ENCODE results near the gene MED1.
"Not testable (repeated sequence)": the region's sequence is repeated elsewhere in the genome, so short reads cannot be mapped to it uniquely, and the experiment has no call there.

The MED1 gene

DNA sequence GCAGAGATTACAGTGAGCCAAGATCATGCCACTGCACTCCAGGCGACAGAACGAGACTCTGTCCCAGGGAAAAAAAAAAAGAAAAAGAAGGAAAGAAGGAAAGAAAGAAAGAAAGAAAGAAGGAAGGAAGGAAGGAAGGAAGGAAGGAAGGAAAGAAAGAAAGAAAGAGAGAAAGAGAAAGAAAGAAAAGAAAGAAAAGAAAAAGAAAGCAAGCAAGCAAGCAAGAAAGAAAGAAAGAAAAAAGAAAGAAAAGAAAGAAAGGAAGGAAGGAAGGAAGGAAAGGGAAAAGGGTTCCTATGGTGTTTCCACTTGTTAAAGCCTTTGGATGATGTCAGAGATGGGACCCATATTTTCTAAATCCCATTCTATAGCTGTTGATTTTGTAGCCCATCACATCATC lies 11.2 kb downstream of the MED1 start:
- not testable (repeated sequence) for DNase-seq (ENCODE audit: low read depth)

DNA sequence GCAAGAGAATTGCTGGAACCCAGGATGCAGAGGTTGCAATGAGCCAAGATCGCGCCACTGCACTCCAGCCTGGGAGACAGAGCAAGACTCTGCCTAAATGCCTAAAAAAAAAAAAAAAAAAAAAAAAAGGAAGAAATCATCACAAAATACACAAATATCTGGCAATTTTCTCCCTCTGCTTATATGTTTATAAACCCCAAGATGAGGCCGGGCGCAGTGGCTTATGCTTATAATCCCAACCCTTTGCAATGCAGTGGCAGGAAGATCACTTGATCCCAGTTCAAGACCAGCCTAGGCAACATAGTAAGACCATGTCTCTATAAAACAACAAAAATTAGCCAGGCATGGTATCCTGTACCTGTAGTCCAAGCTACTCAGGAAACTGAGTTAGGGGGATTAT lies 21.5 kb downstream of the MED1 start:
- no peak for DNase-seq (ENCODE audit: low read depth)

DNA sequence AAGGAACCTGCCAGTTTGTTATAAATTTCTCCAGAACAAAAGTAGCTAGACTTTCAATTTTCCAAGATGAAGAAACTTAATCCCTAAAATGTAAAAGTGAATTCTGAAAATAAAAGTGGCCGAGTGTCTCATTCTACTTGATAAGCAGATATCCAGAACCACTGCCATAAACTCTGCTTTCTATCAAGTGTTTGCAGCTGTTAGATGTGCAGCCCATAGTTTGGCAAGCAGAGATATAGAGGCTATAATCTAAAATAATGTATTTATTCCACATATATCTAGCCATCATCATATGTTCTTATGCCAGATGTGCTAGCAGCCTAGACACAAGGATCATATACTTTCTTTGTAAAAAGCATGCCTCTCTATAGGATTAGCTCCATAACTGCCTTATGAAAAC lies 34.9 kb downstream of the MED1 start:
- no peak for DNase-seq (ENCODE audit: low read depth)

DNA sequence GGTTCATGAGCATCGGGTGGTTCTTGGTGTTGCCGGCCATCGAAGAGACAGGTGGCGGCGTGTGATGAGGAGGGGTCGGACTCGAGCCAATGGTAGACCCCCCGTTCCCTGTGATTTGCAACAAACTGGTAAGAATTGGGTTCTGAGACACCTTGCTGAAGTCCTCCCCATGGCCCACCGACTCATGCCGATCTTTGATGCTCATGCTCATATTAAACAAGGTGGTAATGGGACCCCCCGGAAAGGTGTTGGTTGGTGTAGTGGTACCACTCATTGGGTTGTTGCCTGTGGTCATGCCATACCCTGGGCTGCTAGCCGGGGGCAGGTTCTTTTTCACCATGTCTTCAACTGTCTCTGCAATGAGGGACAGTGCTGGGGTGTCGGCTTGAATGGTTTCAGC lies 40.8 kb downstream of the MED1 start:
- DNase-seq (ENCODE audit: low read depth), result no peak

DNA sequence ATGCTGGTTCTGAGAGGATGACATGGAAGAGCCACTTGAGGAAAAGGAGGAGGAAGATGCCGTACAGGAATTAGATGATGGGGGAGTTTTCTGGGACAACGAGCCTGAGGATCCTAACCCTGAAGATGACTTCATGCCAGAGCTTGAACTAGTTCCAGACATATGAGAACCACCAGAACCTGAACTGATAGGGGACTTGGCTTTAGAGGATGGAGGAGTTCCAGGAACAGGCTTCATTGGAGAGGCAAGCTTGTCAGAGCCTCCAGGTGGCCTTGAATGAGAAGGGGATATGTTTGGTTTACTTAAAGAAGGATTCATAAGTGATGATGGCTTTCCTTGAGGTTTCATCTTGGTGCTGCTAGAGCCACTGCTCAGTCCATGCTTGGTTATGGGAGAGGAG lies 42.7 kb downstream of the MED1 start:
- no peak for DNase-seq (ENCODE audit: low read depth)

DNA sequence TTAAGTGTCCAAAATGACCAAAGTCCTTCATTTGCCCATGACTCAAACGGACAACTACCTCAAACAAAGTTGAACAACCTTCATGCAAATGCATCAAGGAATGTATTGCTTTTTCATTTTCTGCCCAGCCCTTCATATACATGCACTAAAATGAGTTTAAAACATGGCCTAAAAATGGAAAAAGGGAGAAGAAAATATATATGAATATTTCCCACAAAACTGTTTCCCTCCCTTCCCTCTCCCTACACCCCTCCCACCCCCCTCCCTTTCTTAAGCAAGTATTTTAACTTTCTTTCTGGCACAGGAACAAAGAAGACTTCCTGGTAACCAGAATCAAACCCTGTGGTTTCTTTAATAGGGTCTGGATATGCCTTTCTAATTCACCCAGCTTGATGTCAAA lies 44.1 kb downstream of the MED1 start:
- DNase-seq (ENCODE audit: low read depth), result no peak

DNA sequence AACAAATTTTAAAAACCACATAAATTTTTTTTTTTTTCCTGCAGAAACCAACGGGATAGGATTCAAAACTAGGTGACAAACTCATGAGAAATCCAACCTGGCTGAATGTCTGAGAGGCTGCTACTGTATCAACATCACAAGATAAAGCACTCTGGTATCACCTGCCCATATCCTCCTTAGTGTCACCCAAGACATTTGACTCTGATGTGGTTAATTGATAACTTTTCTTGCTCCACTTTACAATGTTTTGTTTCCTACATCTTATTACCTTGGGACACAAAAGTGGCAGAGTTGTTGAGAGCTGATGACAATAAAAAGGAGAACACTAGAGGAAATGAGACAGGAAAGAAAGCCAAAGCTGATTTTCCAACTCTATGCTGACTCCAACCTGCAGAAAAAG lies 45.6 kb downstream of the MED1 start:
- DNase-seq (ENCODE audit: low read depth), result no peak

DNA sequence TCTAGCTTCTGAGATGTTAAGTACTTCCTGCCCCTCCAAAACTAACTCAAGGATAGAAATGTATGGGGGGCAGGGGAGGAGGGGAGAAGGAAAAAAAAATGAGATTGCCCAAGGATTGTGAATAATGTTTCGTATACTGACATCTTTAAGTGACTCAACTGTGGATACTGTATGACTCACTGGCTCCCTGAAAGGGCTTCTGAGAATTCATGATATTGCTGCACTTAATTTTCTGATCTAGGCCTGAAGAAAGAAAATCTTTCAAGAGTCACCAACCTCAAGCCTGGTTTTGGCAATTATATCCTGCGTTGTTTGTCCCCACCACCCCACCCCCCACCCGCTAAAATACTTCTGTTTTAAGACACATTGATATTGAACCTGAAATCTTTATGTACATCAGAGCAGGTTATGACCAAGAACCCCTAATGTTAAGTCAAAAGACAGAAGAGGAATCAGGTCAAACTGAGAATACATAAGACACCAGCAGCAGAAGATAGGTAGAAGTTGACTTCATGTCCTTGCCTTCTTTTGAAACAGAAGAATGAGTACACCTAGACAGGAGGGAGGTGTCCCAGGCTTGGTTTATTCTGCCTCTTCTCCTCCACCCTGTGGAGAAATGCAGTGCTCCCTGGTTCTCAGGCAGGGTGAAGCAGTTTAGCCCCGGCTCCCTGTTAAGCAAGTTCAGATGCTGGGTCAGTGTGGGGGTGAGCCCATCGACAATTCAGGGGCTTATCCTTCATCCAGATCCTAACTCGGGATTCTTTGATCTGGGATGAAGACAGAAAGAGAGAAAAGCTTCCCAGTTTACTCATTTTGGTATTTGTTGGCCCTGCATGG lies 46.3 kb downstream of the MED1 start:
- DNase-seq (ENCODE audit: low read depth), result no peak

DNA sequence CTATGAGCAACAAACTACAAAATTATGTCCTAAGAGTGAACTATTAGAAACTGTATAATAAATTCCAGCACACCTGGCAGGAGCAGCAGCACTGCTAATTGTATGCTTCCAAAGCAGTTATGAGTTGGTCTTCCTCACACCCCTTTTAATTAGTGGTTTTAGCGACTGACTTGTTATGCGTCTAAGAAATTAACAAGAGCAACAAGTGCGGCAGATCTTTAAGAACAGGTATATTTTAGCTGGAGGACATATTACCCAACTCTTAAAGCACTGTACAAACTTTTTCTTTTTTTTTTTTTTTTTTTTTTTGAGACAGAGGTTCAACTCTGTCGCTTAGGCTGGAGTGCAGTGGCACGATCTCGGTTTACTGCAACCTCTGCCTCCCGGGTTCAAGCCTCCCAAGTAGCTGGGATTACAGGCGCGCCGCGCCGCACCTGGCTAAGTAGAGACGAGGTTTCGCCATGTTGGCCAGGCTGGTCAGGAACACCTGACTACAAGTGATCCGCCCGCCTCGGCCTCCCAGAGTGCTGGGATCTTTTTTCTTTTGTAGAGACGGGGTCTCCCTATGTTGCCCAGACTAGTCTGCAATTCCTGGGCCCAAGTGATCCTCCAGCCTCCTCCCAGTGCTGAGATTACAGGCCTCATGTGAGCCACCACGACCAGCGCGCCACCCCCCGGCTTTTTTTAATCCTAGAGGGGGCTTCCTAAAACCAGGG lies 48.0 kb downstream of the MED1 start:
- no peak for DNase-seq (ENCODE audit: low read depth)

DNA sequence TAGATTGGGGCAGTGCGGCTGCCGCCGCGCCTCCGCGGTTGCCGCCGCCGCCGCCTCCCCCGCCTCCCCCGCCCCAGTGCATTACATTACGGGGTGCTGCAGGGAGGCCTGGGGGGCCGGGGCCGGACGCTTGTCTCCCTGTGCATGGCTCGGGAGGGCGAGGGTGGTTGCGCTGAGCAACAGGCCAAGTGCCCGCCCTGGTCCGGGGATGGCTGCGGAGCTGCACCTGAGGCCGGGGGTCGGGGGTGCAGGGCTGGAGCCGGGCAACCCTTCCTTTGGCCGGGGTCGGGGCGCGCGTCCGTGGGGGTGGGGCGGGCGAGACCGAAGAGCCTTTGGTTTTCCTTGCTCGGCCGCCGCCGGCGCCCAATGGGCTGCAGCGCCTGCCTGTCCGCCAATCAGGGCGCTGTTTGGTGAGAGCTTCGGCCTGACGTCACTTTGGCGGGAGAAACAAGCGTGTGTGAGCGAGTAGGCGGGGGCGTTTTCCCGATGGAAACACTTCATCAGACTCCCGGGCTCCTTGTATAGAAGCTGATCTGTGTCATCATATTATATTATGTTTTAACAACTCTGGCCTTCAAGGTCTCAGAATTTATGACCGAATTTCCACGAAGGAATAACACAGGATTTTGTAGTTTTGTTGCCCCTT lies 48.7 kb downstream of the MED1 start:
- DNase-seq (ENCODE audit: low read depth), result peak; percentile 74

DNA sequence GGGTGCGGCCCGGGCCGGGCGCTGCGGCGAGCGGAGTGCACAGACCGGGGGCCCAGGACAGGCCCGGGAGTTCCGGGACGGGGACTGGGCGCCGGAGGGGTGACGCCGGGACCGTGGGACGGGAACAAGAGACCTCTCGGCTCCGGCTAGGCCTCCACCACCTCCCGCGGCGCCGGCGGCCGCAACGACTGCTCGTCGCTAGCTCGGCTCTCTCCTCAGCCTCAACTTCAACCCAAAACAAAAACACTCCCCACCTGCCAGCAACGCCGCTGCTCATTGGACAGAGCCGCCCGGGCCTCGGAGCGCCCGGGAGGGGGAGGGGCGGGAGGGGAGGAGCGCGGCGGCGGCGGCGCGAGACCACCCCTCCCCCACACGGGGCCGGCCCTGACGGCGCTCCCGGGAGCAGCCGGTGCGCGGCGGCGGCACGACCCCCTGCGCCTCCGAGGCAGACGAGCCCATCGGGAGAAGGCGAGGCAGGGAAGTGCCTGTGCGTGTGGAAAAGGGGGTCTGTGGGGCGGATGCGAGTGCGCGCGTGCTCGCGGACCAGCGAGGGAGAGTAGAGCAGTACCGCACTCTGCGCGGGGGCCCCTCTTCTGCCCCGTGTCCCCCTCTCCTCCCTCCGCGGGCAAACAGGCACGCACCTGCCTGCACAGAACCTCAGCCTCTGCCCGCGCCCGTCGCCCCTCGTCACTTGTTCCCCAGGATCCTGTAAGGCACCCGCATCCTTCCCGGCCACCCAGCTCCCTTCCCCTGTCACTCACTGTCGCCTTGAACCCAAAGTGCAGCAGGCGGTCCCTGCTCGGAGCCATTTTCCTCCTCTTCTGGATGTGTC lies 49.4 kb downstream of the MED1 start, which contains the start of gene FBXL20:
FBXL20 (minus strand) TSS at position 215 of the 832 bp plus-strand sequence. CDS start 224 bp downstream, outside the sequence.
- peak; percentile 90 for DNase-seq (ENCODE audit: low read depth)

DNA sequence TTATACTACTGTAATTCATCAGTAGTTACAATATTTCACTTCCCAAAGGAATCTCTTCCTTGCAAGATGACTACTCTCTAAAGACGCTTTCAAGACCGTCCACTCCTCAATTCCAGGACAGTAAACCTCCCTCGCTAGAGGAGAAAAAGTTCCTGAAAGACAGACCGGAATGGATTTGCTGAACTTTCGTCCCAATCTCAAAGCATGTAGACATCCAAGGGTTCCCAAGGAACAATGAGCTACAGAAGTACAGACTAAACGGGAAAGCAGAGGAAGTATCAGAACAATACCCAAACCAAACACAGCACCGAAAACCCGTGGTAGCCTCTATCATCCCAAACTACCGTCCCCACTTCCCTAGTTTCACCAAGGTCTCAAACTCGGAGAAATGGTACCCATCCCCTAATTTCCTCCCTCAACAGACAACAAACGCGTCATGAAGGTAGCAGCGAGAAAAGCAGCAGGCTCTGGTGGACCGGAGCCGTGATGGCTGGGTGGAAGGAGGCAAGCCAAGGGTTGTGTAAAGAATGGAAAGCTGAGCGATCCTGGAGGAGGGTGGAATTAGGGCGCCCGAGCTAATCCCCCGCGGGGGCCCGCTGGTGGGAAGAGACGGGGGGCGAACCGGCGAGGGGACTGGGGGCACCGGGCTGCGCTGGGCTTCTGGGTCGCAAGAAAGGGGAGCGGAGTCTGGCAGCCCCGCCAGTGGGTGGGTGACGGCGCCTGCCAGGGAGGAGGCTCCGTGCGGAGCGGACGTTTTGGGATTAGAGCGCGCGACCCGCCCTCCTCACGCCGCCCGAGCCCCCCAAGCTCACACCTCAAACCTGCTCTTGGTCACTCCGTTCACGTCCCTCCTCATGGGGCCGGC lies 50.3 kb downstream of the MED1 start:
- DNase-seq (ENCODE audit: low read depth), result no peak

DNA sequence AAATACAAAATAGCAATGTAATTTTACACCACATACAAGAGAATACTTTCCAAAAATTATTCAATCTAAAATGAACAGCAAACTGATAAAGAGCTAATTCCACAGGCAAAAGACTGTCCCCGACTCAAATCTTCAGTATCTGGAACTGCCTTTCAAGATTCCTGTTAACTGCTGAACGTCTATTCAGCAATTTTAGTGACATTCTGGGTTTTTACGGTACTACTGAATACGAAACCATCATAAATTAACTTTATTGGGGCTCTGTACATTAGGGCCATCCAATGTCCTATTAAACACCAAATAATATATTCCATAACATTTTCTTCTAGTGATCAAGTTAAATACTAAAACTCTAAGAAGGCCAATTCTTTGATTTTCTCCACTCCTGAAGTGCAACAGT lies 51.3 kb downstream of the MED1 start:
- DNase-seq (ENCODE audit: low read depth), result no peak

DNA sequence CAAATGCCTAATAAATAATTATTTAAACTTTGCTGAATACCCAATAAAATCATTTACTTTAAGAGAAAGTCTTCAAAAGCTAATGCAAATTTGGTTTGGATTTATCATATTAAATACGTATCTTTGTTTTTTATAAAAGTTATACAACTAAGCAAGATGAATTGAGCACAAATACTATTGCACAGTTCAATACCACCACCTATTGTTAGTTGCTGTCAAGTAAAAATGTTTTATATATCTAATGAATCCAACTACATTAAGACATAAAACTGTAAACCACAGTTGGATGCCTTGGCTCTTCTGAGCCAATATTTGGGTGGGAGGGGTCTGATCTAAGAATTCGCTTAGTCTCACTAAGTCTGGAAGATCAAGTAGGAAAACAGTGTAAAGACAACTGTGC lies 57.3 kb downstream of the MED1 start:
- no peak for DNase-seq (ENCODE audit: low read depth)

DNA sequence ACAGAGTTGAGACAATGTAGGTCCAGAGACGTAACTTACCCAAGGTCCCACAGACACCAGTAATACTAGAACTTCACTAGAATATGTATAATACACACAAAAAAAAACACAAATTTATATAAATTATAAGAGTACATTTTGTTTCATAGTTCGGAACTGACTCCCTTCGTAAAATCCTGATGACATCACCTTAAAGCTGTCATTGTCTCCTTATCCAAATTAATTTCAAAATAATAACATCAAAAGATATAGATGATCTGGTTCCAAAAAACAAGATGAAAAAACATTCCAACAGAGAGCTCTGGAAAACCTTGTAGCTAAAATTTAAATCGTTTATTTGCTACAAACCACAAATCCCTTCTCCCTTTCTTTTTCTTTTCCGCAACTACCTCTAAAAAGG lies 59.6 kb downstream of the MED1 start:
- no peak for DNase-seq (ENCODE audit: low read depth)

DNA sequence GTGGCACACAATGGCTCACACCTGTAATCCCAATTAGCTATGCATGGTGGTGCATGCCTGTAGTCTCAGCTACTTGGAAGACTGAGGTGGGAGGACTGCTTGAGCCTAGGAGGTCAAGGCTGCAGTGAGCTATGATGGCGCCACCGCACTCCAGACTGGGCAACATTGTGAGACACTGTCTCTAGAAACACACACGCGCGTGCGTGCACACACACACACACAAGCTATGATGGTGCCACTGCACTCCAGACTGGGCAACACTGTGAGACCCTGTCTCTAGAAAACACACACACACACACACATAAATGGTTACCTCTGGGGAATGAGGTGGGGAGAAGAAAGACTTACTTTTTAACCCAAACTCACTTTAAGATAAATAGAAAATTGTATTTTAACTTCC lies 66.0 kb downstream of the MED1 start:
- DNase-seq (ENCODE audit: low read depth), result no peak

DNA sequence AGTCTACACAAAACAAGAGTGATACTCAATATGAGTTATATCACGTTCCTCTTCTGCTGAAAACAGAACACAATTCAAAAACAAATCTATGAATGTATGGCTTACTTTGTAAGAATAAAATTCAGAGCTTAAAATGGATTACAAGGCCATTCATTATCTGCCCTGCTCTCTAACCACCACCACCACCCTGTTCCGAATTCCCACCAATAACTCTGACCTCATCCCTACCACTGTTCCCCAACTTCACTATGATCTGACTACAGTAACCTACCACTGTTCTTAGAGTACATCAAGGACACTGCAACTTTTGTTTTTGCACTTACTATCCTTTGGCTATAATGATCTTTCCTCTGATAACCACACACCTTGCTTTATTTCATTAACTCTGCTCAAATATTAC lies 70.9 kb downstream of the MED1 start:
- no peak for DNase-seq (ENCODE audit: low read depth)

DNA sequence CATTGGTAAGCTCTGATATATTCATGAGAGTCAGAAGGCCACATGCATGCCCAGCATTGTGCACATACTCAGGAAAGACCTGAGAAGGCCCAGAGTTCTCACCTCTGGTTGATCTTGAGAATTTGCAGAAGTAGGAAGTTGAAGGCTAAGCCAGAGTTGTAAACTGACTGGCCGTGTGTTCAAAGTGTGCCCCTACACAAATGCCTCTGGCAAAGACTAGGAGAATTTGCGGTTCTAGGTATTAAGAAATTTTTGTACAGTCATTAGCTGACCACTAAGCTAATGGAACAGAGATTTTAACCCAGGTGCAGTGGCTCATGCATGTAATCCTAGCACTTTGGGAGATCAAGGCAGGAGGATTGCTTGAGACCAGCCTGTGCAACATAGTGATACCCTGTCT lies 74.6 kb downstream of the MED1 start:
- no peak for DNase-seq (ENCODE audit: low read depth)

DNA sequence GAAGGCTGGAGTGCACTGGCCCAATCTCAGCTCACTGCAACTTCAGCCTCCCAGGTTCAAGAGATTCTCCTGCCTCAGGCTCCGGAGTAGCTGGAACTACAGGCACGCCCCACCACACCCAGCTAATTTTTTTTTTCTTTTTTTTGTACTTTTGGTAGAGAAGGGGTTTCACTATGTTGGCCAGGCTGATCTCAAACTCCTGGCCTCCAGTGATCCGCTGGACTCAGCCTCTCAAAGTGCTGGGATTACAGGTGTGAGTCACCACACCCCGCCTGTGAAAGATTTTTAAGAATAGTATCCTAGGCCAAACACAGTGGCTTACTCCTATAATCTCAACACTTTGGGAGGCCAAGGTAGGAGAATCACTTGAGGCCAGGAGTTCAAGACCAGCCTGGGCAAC lies 83.3 kb downstream of the MED1 start:
- not testable (repeated sequence) for DNase-seq (ENCODE audit: low read depth)

DNA sequence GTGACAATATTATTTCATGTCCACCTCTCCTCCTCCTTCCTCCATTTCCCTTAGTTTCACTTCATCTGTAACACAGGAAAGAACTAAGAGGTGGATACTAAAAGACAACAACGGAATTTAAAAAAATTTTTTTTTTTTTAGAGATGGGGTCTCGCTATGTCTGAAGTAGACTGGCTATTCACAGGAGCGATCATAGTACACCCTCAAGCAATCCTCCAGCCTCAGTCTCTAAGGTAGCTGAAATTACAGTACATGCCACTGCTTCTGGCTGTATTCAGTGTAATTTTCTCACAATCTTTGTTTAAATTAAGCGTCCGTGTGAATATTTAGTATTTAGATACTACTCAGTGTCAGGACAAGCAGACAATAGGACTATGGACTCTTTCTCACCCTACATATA lies 85.2 kb downstream of the MED1 start:
- DNase-seq (ENCODE audit: low read depth), result no peak

DNA sequence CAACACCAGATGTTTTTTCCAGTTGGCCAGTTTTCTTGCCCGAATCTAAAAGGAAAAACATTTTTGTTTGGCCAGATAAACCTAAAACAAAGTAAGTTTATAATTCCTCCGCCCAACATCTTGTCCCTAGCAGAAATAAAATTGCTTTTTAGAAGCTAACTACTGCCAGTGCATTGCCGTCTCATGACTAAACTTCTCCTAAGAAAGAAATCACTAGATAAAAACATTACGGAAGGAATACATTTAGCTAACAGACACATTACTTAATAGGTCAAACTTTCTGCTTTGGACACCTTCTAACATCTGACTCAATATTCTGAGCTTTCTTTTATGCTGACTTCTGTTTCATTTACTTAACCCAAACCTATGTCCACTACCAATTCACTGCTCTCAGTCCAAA lies 85.8 kb downstream of the MED1 start:
- DNase-seq (ENCODE audit: low read depth), result no peak
